ENCODE data around the gene POU2AF1.

POU2AF1 gene

GRCh38 chr11:111359223-111360149 lies 19.6 kb downstream of the POU2AF1 start:
- DNase-seq = no peak

DNA sequence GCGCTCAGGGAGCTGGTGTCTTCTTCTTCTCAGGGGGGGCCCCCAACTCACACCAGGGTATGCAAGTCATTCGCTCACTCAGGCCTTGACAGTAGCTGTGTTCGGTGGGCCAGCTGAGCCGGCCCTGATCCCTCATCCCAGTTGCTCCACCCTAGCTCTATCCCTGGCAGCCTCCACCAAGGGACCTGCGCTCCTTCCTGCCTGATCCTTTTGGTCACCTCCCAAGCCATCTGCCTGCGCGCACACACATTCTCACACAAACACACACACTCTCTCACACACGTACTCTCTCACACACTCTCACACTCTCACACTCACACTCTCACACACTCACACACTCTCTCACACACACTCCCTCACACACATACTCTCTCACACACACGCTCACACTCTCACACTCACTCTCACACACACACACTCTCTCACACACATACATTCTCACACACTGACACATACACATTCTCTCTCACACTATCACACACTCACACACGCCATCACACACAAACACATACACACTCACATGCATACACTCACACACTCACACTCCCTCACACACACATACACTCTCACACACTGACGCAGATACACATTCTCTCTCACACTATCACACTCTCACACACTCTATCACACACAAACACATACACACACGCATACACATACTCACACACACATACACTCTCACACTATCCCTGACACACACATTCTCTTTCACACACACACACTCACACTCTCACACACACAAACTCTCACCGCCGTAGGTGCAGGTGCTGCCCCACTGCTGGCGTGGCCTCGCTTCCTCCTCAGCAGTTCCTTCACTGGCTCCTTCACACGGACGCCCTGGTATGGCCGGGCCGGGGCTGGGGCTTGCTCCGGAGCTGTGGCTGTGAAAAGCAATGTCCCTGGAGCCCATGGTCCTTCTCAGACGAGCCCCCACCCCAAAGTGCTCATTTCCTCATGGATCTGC lies 20.8 kb downstream of the POU2AF1 start:
- no peak for DNase-seq

GRCh38 chr11:111357150-111358037 lies 21.7 kb downstream of the POU2AF1 start:
- no peak for DNase-seq

- no peak for DNase-seq
These were observed 22.4 kb downstream of the POU2AF1 start for GRCh38 chr11:111356660-111357048.

DNA sequence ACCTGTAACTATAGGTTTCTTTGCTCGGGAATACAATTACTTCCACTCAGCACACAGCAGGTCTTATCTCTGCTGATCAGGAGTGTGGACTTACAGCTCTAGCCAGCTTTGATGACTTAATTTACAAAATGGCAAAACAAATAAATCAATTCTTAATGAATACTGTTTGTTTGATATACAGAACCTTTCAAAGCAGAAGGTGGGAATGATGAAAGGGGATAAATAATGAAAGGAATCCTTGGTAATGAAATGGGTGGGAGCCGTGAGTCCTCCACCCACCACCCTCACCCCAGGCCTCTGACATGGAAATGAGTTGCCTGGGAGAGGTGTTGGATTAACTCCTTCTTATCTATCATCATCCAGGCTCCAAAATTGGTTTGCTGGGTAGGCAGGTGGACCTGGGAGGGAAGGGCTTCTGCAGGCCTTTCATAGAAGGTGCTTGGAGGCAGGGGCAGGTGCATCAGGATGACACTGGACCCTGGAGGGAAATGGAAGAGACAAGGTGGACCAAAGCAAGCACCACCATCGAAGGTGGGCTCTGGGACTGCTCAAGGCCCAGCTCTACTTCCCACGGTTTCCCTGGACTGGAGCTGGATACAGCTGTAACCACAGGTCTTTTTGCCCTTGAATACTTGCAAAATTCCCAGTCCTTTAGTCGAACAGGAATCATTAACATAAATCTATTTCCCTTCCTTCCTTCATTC lies 23.0 kb downstream of the POU2AF1 start:
- DNase-seq = no peak

DNA sequence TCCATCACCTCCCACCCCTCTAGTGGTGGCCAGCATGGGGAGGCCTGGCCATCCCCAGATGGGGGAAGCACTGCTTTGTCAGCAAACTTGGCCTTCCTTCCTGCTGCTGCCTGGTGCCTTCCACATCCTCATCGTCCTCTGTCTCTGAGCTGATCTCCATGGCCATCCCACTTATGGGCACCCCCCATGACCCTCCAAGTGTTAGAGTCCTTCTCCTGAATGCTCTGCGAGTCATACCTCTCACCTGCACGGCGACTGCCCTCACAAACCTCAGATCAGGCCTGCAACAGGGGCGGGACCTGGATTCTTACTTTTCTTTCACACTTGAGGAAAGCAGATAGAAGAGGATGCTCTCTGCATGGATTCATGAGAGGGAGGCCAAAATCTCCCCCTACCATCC lies 24.0 kb downstream of the POU2AF1 start:
- DNase-seq = no peak

DNA sequence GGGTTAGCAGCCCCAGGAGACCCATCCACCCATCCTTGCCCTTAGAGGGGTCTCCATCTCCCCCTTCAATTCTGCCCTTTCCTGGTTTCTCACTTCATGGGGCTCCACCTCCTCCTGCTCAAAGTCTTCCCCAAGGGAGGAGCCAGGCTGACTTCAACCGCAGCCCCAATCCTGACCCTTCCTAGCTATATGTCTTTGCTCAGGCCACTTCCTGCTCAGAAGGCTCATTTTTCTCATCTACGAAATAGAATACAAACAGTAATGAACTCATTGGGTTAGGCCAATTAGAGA lies 24.5 kb downstream of the POU2AF1 start:
- no peak for DNase-seq

GRCh38 chr11:111353776-111354600 lies 25.1 kb downstream of the POU2AF1 start:
- DNase-seq = no peak

DNA sequence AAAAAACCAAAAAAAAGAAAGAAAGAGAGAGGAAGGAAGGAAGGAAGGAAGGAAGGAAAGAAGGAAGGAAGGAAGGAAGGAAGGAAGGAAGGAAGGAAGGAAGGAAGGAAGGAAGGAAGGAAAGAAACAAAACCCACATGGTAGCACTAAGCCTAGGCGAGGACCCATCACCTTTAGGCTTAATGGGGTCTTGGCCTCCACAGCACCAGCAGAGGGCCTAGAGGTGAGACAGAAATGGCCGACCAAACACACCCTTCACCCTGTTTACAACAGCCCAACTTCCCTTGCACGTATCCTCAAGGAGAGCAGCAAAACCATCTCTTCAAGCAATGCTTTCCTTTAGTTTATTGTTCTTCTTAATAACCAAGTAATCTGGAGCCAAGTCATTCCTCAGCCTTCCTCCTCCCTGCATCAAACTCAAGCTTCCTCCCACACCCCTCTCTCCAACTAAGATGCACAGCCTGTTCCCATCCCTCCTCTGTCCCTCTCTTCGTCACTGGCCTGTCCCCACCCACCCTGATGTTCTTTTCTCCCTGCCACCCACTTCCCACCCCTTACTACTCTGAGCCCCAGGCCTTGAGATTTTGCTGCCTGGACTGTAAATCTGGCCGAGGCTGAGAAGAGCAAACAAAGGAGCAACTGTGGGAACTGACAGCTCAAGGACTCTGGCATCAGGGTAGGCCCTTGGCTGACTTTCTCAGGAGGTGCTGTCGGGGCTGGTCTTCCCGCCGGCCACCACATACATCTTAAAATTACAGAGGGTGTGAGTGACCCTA lies 26.0 kb downstream of the POU2AF1 start:
- DNase-seq = no peak

DNA sequence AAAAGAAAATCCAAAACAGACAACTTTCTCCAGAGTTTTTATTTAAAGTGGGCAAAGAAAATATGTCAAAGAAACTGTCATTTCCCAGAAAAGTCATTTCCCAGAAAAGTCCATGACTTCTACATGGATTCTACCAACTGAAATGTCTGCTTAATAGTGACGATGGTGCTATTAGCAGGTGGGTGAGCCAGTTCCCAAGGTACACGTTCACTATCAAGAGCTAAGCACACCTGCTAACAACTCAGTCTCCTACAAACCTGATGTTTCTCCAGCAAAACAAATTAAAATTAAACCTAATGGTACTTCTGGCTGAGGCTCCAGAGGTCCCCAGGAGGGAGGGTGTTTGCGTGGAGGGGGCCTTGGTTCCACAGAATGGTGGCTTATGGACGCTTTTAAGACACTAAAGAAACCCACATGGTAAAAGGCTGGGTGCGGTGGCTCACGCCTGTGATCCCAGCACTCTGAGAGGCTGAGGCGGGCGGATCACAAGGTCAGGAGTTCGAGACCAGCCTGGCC lies 26.8 kb downstream of the POU2AF1 start:
- DNase-seq = no peak

GRCh38 chr11:111351374-111352055 lies 27.6 kb downstream of the POU2AF1 start:
- DNase-seq = no peak

DNA sequence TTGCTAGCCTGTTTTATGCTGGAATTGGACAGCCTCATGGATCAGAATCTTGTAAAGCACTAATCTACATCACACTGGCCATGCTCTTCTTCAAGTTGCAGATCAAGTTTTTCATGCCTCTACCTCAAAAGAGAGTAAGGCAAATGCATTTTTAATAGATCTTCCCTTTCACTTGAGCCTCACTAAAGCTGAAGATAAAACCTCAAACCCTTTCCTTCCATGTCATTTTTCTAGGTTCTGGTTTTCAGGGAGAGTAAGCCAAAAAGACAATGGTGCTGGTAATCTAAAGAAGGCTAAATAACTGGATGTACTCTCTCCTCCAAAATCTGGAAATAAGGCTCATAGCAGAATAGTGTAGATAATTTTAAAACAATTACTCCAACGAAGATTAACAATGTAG lies 28.3 kb downstream of the POU2AF1 start:
- no peak for DNase-seq

GRCh38 chr11:111349191-111349695 lies 29.8 kb downstream of the POU2AF1 start:
- no peak for DNase-seq

DNA sequence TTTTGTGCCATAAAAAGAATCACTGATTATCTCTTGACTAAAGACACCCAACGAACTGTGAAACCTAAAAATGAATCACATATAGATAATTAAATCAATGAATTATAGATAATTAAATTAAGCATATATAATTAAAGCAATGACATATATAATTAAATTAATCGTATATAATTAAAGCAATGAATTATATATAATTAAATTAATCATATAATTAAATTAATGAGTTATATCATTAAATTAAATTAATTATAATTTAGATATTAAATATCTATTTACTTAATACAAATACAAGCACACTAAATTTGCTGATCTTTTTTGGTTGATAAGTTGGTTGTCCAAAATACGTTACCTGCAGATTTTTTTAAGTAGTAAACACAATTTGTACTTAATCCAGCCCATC lies 30.9 kb downstream of the POU2AF1 start:
- no peak for DNase-seq

DNA sequence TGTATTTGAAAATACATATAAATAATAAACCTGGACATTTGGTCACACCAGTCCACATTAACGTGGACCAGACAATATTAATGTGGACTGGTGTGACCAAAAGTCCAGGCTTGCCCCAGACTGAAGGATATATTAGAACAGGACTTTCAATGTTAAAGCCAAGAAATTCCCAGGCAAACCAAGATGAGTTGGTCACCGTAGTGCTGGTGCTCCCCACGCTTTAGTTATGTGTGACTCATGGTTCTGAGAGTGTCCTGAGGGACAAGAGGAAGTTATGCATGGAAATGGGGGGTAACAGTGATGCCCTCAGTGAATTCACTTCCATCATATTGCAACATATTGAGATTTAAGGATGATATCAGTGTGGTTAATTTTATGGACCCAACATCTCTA lies 31.4 kb downstream of the POU2AF1 start:
- no peak for DNase-seq

GRCh38 chr11:111347002-111347722 lies 31.9 kb downstream of the POU2AF1 start:
- DNase-seq = no peak

GRCh38 chr11:111344032-111344431 lies 35.0 kb downstream of the POU2AF1 start:
- DNase-seq = no peak

- DNase-seq = no peak
These were observed 36.7 kb downstream of the POU2AF1 start for GRCh38 chr11:111342329-111342728.

Data from activated CD4-positive, CD25-positive, alpha-beta regulatory T cell treated with anti-CD3 and anti-CD28 coated beads, Interleukin-2, amount 50 U/mL, for 72 hours (primary cell).